ENCODE results near the gene VPS13D. TPM values are rescaled to one million over a fixed set of nuclear protein-coding genes. Genes with fewer than 3 reads are reported as not detected.

Gene VPS13D
- total RNA-seq, 1 experiment from 2014 or later = 31.6 TPM

DNA sequence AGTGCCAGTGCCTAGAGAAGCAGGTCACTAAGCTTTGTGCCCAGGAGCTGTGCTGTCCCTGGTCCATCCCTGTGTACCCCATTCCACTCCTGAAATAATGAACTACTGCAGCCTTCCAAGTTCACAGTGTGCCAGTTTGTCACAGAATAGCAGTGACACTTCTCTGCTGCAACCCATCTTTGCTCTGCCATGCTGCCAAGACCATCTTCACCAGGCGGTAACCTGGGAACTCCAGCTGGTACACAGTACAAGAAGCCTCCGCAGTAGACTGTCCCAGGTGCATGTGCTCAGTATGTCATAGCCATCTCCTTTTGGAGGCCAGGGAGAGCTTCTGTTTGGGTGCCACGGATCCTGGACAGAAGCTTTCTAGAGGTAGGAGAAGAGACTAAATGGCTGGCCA lies 250.2 kb downstream of the VPS13D start (continued):
- TF ChIP-seq CBX3 (IDR thresholded peaks at IDR 0.05; ENCODE audit: low read depth) = no peak
- no peak for TF ChIP-seq ZFX (IDR thresholded peaks at IDR 0.05)

DNA sequence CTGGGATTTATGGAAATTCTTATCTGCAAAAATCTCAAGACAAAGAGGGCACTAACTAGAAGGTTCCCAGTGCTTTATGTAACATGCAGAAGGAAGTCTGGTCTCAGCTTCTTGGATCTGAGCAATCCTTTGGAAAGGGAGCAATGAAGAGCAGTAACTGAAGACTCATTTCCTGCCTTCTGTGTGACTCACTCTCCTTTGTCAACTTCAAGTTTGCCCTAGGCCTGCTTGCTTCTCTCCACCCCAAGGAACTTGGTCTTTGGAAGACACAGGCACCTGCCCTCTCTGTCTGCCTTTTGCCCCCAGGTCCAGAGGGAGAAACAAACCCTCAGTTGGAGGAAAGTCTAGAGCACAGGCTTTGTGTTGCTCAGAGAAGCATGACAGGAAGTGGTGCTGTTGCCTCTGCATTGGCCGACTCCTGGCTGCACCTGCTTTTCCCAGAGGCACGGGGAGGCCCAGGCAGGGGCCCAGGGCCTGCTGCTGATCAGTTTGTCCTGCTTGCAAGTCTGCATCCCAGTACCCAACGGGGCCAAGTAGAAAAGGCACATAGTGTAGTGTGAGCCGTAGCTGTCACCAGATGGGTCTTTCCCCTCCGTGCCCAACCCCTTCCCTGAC lies 251.0 kb downstream of the VPS13D start:
- Histone ChIP-seq H4K20me1 (ENCODE audit: insufficient read depth) (no peaks in the 10 kb centered on the region), H3K27me3 (ENCODE audit: insufficient read depth, low read length) (no peaks in the 10 kb centered on the region), H3K79me2 (ENCODE audit: insufficient read depth, low read length) (no peaks in the 10 kb centered on the region), H3K4me2 (ENCODE audit: low read length) (peak overlapping the region; percentile 79), H3K9me3 (ENCODE audit: control insufficient read depth in 1 of 2, insufficient read depth in 1 of 2, low read depth in 1 of 2, low read length in 2 of 2) (no peaks in the 10 kb centered on the region), H3K9me2 (ENCODE audit: insufficient read depth) (no peaks in the 10 kb centered on the region), H3K36me3 (ENCODE audit: control insufficient read depth in 1 of 2, insufficient read depth in 2 of 2, low read length in 2 of 2) (no peaks in the 10 kb centered on the region), H3K4me1 (ENCODE audit: control insufficient read depth in 1 of 2, insufficient read depth in 2 of 2, low read length in 2 of 2) (peaks cover 72 to 94% of the 10 kb centered on the region in 2 experiments), H3K9ac (ENCODE audit: low read length) (peak overlapping the region; percentile 69), H2AFZ (ENCODE audit: low read depth, low read length, poor library complexity, severe bottlenecking) (no peak overlapping the region), H3K27ac (ENCODE audit: low read depth, low read length) (peak overlapping the region; percentile 68), H3K4me3 (replicated peaks in 1 of 2; ENCODE audit: low read depth in 1 of 2, low read length in 2 of 2) (no peak overlapping the region)
- ChIA-PET CTCF (no interaction called here), RAD21 (ENCODE audit: low non-redundant PET in 1 of 2, low total read pairs in 2 of 2, uncharacterized antibody in 2 of 2, unreplicated experiment in 2 of 2) (interaction anchor here (0.6 to 0.7 kb wide), 2 partner anchors 93 to 116 kb away, joined by 3 read pairs; no protein-coding TSS in a partner anchor), POLR2A (interaction anchor here (0.6 kb wide), 1 partner anchor 77 kb away, joined by 4 read pairs; no protein-coding TSS in a partner anchor)
- ATAC-seq (peak; percentile 41), DNase-seq (ENCODE audit: low read depth, low spot score) (peak; percentile 85)
- no TSS peak for BruUV-seq (replicated peaks)
- TF ChIP-seq ELF1 (IDR thresholded peaks at IDR 0.05; ENCODE audit: borderline replicate concordance, low read depth) (no peak), ZFX (IDR thresholded peaks at IDR 0.05) (peak; percentile 36; the same call in 1 of the 2 replicates), POLR2AphosphoS5 (IDR thresholded peaks at IDR 0.05; ENCODE audit: low read depth, low read length) (peak; percentile 74), TCF7L2 (IDR thresholded peaks at IDR 0.05; ENCODE audit: borderline replicate concordance, extremely low read depth, insufficient read depth, insufficient read length) (peak; percentile 72), YY1 (IDR thresholded peaks at IDR 0.05; ENCODE audit: extremely low read depth, insufficient replicate concordance, low read depth, low read length) (peak; percentile 16)
- TF ChIP-seq, protein P1, sequence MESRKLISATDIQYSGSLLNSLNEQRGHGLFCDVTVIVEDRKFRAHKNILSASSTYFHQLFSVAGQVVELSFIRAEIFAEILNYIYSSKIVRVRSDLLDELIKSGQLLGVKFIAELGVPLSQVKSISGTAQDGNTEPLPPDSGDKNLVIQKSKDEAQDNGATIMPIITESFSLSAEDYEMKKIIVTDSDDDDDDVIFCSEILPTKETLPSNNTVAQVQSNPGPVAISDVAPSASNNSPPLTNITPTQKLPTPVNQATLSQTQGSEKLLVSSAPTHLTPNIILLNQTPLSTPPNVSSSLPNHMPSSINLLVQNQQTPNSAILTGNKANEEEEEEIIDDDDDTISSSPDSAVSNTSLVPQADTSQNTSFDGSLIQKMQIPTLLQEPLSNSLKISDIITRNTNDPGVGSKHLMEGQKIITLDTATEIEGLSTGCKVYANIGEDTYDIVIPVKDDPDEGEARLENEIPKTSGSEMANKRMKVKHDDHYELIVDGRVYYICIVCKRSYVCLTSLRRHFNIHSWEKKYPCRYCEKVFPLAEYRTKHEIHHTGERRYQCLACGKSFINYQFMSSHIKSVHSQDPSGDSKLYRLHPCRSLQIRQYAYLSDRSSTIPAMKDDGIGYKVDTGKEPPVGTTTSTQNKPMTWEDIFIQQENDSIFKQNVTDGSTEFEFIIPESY (IDR thresholded peaks at IDR 0.05; ENCODE audit: extremely low read depth, insufficient replicate concordance, low read length) = peak; percentile 43
- TF ChIP-seq, protein P2, sequence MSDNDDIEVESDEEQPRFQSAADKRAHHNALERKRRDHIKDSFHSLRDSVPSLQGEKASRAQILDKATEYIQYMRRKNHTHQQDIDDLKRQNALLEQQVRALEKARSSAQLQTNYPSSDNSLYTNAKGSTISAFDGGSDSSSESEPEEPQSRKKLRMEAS (IDR thresholded peaks at IDR 0.05) = no peak
- intact Hi-C loops (cut with micrococcal nuclease) = no loop called here

Data from HCT116 (cell line).